ENCODE results near the gene GLRX3. TPM values are rescaled to one million over a fixed set of nuclear protein-coding genes. Genes with fewer than 3 reads are reported as not detected.

Gene GLRX3
- total RNA-seq, 1 experiment from 2014 or later = 142 TPM

- DNase-seq (ENCODE audit: low spot score) = no peak
- POLR2A ChIA-PET = no interaction called here
- TF ChIP-seq OVOL2 (CRISPR knock-in tag; IDR thresholded peaks at IDR 0.05; ENCODE audit: borderline replicate concordance) (no peak), ZNF317 (CRISPR knock-in tag; IDR thresholded peaks at IDR 0.05; ENCODE audit: borderline replicate concordance, low read depth) (no peak)
- TF ChIP-seq, protein P1, sequence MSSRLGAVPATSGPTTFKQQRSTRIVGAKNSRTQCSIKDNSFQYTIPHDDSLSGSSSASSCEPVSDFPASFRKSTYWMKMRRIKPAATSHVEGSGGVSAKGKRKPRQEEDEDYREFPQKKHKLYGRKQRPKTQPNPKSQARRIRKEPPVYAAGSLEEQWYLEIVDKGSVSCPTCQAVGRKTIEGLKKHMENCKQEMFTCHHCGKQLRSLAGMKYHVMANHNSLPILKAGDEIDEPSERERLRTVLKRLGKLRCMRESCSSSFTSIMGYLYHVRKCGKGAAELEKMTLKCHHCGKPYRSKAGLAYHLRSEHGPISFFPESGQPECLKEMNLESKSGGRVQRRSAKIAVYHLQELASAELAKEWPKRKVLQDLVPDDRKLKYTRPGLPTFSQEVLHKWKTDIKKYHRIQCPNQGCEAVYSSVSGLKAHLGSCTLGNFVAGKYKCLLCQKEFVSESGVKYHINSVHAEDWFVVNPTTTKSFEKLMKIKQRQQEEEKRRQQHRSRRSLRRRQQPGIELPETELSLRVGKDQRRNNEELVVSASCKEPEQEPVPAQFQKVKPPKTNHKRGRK (CRISPR knock-in tag; IDR thresholded peaks at IDR 0.05; ENCODE audit: borderline replicate concordance) = no peak
Observed at GRCh38 chr10:130226012-130226411, 89.8 kb downstream of the GLRX3 start.

DNA sequence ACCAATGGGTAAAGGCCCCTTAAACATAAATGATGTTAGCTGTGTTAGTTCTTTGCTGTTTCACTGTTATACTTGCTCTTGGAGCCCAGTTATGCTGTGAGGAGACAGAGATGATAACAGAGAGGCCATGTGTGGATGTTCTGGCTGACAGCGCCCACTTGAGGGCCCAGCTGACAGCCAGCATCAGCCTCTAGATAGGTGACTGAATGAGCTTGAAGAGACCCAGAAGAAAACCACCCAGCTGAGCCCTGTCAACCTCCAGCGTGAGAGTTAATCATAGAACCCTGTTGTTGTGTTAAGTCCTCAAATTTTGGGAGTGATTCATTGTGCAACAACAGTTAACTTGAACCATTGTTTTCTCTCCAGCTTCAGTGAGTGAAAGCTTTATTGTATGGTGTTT is 91.7 kb downstream of the GLRX3 start:
- no peaks in the 10 kb centered on the region for H3K4me1 Mint-ChIP-seq
- no peak overlapping the region for H3K4me3 Mint-ChIP-seq
- ATAC-seq (no peak), DNase-seq (ENCODE audit: low spot score) (no peak)
- H3K9me3 Mint-ChIP-seq = peaks cover 87% of the 10 kb centered on the region
- peaks cover 74% of the 10 kb centered on the region for H3K36me3 Mint-ChIP-seq
- no peak overlapping the region for H3K27ac Mint-ChIP-seq
- POLR2A ChIA-PET = no interaction called here
- CTCF ChIA-PET = no interaction called here
- peaks cover 25% of the 10 kb centered on the region for H3K27me3 Mint-ChIP-seq (ENCODE audit: low read depth)
- TF ChIP-seq E2F5 (CRISPR knock-in tag; IDR thresholded peaks at IDR 0.05) (no peak), ZNF416 (CRISPR knock-in tag; IDR thresholded peaks at IDR 0.05) (no peak), NFATC4 (CRISPR knock-in tag; IDR thresholded peaks at IDR 0.05) (no peak), MAX (CRISPR knock-in tag; IDR thresholded peaks at IDR 0.05) (no peak), ZNF532 (CRISPR knock-in tag; IDR thresholded peaks at IDR 0.05; ENCODE audit: borderline replicate concordance) (no peak), ETV6 (CRISPR knock-in tag; IDR thresholded peaks at IDR 0.05) (no peak), CDX4 (CRISPR knock-in tag; IDR thresholded peaks at IDR 0.05; ENCODE audit: borderline replicate concordance) (no peak), NR3C1 (CRISPR knock-in tag; conservative IDR thresholded peaks at IDR 0.05; ENCODE audit: low read depth) (no peak), TCF7 (CRISPR knock-in tag; IDR thresholded peaks at IDR 0.05; ENCODE audit: low read depth) (no peak), ZNF423 (CRISPR knock-in tag; IDR thresholded peaks at IDR 0.05) (no peak), ELF4 (CRISPR knock-in tag; IDR thresholded peaks at IDR 0.05; ENCODE audit: low read depth) (no peak), NFE2L1 (CRISPR knock-in tag; IDR thresholded peaks at IDR 0.05) (no peak)
- TF ChIP-seq, protein P2, sequence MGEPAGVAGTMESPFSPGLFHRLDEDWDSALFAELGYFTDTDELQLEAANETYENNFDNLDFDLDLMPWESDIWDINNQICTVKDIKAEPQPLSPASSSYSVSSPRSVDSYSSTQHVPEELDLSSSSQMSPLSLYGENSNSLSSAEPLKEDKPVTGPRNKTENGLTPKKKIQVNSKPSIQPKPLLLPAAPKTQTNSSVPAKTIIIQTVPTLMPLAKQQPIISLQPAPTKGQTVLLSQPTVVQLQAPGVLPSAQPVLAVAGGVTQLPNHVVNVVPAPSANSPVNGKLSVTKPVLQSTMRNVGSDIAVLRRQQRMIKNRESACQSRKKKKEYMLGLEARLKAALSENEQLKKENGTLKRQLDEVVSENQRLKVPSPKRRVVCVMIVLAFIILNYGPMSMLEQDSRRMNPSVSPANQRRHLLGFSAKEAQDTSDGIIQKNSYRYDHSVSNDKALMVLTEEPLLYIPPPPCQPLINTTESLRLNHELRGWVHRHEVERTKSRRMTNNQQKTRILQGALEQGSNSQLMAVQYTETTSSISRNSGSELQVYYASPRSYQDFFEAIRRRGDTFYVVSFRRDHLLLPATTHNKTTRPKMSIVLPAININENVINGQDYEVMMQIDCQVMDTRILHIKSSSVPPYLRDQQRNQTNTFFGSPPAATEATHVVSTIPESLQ (CRISPR knock-in tag; IDR thresholded peaks at IDR 0.05) = no peak
- TF ChIP-seq, protein P3, sequence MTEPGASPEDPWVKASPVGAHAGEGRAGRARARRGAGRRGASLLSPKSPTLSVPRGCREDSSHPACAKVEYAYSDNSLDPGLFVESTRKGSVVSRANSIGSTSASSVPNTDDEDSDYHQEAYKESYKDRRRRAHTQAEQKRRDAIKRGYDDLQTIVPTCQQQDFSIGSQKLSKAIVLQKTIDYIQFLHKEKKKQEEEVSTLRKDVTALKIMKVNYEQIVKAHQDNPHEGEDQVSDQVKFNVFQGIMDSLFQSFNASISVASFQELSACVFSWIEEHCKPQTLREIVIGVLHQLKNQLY (CRISPR knock-in tag; IDR thresholded peaks at IDR 0.05) = no peak
- TF ChIP-seq, protein P1 (CRISPR knock-in tag; IDR thresholded peaks at IDR 0.05; ENCODE audit: borderline replicate concordance) = no peak
- TF ChIP-seq, protein P4, sequence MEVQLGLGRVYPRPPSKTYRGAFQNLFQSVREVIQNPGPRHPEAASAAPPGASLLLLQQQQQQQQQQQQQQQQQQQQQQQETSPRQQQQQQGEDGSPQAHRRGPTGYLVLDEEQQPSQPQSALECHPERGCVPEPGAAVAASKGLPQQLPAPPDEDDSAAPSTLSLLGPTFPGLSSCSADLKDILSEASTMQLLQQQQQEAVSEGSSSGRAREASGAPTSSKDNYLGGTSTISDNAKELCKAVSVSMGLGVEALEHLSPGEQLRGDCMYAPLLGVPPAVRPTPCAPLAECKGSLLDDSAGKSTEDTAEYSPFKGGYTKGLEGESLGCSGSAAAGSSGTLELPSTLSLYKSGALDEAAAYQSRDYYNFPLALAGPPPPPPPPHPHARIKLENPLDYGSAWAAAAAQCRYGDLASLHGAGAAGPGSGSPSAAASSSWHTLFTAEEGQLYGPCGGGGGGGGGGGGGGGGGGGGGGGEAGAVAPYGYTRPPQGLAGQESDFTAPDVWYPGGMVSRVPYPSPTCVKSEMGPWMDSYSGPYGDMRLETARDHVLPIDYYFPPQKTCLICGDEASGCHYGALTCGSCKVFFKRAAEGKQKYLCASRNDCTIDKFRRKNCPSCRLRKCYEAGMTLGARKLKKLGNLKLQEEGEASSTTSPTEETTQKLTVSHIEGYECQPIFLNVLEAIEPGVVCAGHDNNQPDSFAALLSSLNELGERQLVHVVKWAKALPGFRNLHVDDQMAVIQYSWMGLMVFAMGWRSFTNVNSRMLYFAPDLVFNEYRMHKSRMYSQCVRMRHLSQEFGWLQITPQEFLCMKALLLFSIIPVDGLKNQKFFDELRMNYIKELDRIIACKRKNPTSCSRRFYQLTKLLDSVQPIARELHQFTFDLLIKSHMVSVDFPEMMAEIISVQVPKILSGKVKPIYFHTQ (CRISPR knock-in tag; IDR thresholded peaks at IDR 0.05) = no peak

More at GRCh38 chr10:130226012-130226411, 89.8 kb downstream of the GLRX3 start:
- H3K4me1 Mint-ChIP-seq = no peaks in the 10 kb centered on the region
- H3K9me3 Mint-ChIP-seq = peaks cover 89% of the 10 kb centered on the region
- H3K27ac Mint-ChIP-seq = no peak overlapping the region
- CTCF ChIA-PET = no interaction called here
- peaks cover 78% of the 10 kb centered on the region for H3K36me3 Mint-ChIP-seq
- ATAC-seq = no peak
- H3K27me3 Mint-ChIP-seq (ENCODE audit: low read depth) = peaks cover 27% of the 10 kb centered on the region
- H3K4me3 Mint-ChIP-seq = no peak overlapping the region
